GM12878 (cell line): ENCODE results near the gene CA14.

Experiments used
- CHD2 ChIP-seq: IDR thresholded peaks from 2 replicates; pipeline ENCODE4 v1.6.1; 2011; ENCODE audit warnings: low read depth, low read length, improper control_type of control experiment, borderline replicate concordance
- CTCF ChIP-seq, 3 experiments: IDR thresholded peaks in 2 of 3; conservative IDR thresholded peaks in 1 of 3; 2 replicates each; pipeline ENCODE4 v1.5.1; 2011; ENCODE audit warnings: low read depth in 3 of 3, low read length in 3 of 3, mild to moderate bottlenecking in 3 of 3, control low read depth in 2 of 3, moderate library complexity in 2 of 3, inconsistent platforms in 1 of 3, mixed read lengths in 1 of 3; ENCODE audit not compliant: control insufficient read depth in 2 of 3, insufficient read depth in 1 of 3; ENCODE audit errors: extremely low read depth in 1 of 3
- POLR2A ChIP-seq: IDR thresholded peaks from 2 replicates; pipeline ENCODE4 v1.6.1; 2011; ENCODE audit warnings: low read depth, mild to moderate bottlenecking, low read length
- YY1 ChIP-seq: IDR thresholded peaks from 2 replicates; pipeline ENCODE4 v1.6.1; 2011; ENCODE audit warnings: low read depth, mild to moderate bottlenecking, low read length
- TF ChIP-seq, protein P1 (sequence below): fragments of 450-650 bp; IDR thresholded peaks from 2 replicates; pipeline ENCODE4 v1.6.1; 2016; ENCODE audit warnings: mild to moderate bottlenecking
- TF ChIP-seq, protein P2 (sequence below): IDR thresholded peaks from 2 replicates; pipeline ENCODE4 v1.6.1; 2012; ENCODE audit warnings: low read length, inconsistent platforms

- TF ChIP-seq CTCF (IDR thresholded peaks at IDR 0.05 in 2 of 3, conservative IDR thresholded peaks at IDR 0.05 in 1 of 3; ENCODE audit: control insufficient read depth in 2 of 3, extremely low read depth in 1 of 3, insufficient read depth in 1 of 3, low read depth in 3 of 3, low read length in 3 of 3) (no peak), CHD2 (no peak), POLR2A (no peak), YY1 (no peak)
- TF ChIP-seq, protein P1, sequence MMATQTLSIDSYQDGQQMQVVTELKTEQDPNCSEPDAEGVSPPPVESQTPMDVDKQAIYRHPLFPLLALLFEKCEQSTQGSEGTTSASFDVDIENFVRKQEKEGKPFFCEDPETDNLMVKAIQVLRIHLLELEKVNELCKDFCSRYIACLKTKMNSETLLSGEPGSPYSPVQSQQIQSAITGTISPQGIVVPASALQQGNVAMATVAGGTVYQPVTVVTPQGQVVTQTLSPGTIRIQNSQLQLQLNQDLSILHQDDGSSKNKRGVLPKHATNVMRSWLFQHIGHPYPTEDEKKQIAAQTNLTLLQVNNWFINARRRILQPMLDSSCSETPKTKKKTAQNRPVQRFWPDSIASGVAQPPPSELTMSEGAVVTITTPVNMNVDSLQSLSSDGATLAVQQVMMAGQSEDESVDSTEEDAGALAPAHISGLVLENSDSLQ, result no peak
- TF ChIP-seq, protein P2, sequence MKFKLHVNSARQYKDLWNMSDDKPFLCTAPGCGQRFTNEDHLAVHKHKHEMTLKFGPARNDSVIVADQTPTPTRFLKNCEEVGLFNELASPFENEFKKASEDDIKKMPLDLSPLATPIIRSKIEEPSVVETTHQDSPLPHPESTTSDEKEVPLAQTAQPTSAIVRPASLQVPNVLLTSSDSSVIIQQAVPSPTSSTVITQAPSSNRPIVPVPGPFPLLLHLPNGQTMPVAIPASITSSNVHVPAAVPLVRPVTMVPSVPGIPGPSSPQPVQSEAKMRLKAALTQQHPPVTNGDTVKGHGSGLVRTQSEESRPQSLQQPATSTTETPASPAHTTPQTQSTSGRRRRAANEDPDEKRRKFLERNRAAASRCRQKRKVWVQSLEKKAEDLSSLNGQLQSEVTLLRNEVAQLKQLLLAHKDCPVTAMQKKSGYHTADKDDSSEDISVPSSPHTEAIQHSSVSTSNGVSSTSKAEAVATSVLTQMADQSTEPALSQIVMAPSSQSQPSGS, result no peak
Measured at GRCh38 chr1:150226486-150226885, 31.1 kb upstream of the CA14 start.
